VCaP (cell line): ENCODE results near the gene PIWIL4.
"Not testable (repeated sequence)": the region's sequence is repeated elsewhere in the genome, so short reads cannot be mapped to it uniquely, and the experiment has no call there.

ENCODE experiments used
- H3K27ac ChIP-seq: fragments of 450-650 bp; 2 replicates; pipeline ENCODE4 v1.5.1; 2017
- CTCF ChIP-seq: fragments of 450-650 bp; conservative IDR thresholded peaks from 2 replicates; pipeline ENCODE4 v1.5.1; 2017; ENCODE audit warnings: mild to moderate bottlenecking, moderate library complexity

The PIWIL4 gene

DNA sequence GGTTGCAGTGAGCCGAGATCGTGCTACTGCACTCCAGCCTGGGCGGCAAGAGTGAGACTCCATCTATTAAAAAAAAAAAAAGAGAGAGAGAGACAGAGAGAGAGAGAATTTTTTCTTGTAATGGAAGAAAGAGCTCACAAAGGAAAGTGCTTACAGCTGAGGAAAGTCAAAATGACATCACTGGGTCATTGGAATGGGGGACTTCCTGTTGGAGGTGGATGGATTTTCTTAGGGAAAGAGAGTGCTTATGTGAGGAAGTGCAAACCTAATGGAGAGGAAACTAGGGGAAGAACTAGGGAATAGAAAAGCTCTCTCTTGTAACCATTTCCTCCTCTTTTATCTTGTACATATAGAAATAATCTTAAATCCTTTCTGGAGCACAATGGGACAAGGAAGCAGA lies 6.3 kb upstream of the PIWIL4 start:
- TF ChIP-seq CTCF = no peak
- no peak overlapping the region for H3K27ac ChIP-seq

DNA sequence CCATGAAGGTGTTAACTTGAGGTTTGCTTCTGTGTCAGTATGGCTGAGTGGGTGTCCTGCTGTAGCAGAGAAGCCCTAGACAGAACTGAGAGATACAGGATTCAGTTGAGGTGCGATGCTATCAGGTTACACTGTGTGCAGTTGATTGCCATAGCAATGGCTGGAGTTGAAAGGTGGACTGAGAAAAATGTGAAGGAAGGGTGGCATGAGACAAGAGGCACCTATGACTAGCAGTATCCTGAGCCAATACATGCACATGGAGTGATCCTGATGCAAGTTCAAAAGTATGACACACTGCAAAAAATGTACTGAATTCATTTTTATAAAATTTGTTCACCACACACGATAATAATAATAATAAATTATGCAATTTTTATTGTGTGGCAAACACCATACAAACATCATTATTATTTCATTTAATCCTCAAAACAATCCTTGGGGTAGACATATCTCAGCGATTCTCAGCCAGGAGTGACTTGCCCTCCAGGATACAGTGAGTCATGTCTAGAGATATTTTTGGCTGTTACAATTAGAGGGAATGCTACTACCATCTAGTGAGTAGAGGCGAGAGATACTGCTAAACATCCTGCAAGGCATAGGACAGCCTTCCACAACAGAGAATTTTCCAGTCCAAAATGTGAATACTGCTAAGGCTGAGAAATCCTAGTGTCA lies 3.9 kb upstream of the PIWIL4 start:
- TF ChIP-seq CTCF = no peak
- no peak overlapping the region for H3K27ac ChIP-seq

GRCh38 chr11:94563848-94564467 lies 3.2 kb upstream of the PIWIL4 start:
- no peak overlapping the region for H3K27ac ChIP-seq
- no peak for TF ChIP-seq CTCF

DNA sequence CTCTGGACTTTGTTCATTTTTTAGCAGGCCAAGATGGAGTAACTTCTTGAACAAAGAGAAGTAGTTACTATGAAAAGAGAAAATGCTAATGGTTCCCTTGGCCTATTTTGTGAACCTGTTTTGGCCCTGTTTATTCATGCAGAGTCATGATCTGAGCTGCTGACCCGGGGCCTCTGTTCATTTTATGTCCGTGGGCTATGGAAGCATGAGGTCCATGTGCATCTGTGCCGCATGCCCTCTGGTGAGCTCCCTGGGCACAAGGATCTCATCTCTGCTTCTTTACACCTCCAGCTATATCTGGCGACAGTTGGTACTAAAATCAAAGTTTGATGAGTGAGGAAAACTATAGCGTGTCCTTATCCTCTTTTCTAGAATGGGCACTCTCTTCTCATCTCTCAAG lies 1.0 kb downstream of the PIWIL4 start:
- no peak overlapping the region for H3K27ac ChIP-seq
- no peak for TF ChIP-seq CTCF

GRCh38 chr11:94568717-94569116 lies 1.5 kb downstream of the PIWIL4 start:
- no peak for TF ChIP-seq CTCF

GRCh38 chr11:94572975-94573374 lies 5.8 kb downstream of the PIWIL4 start:
- H3K27ac ChIP-seq = not testable (repeated sequence)

More at GRCh38 chr11:94568717-94569116, 1.5 kb downstream of the PIWIL4 start:
- no peak overlapping the region for H3K27ac ChIP-seq

DNA sequence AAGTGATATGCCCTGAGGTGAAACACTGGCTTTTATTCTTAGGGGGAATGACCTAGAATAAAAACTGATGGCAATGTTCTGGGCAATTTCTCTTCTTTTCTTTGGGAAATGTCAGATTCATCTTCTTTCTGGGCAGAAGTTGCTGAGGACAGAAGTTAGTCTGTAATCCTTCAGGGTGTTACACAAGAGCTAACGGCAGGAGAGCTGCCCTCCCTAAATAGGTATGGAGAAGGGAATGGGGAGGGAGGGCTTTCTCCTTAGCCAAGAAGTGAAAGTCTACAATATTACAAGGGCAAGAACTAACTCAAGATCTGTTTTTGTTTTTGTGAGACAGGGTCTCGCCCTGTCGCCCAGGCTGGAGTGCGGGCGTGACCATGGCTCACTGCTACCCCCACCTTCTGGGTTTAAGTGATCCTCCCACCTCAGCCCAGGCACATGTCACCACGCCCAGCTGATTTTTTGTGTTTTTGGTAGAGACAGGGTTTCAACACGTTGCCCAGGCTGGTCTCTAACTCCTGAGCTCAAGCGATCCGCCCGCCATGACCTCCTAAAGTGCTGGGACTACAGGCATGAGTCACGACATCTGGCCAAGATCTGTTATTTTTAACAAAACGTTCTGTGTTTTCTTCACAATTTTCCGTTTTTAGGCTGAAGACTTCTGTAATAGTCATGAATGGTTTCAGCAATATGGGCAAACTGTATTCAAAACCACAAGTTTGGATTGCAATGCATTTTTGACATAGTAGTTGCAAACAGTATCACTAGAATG lies 7.2 kb downstream of the PIWIL4 start:
- no peak overlapping the region for H3K27ac ChIP-seq

More for the DNA sequence above, 7.2 kb downstream of the PIWIL4 start:
- no peak for TF ChIP-seq CTCF
